SK-N-SH (cell line): Measurements from ENCODE around the gene GMPR.

Source experiments
- CHD2 ChIP-seq: fragments of 150-350 bp; IDR thresholded peaks from 2 replicates; pipeline ENCODE4 v1.6.1; 2018; ENCODE audit warnings: low read length; ENCODE audit not compliant: partially characterized antibody
- POLR2AphosphoS5 ChIP-seq: IDR thresholded peaks from 2 replicates; pipeline ENCODE4 v1.6.1; 2012; ENCODE audit warnings: low read depth, low read length
- RXRA ChIP-seq: IDR thresholded peaks from 2 replicates; pipeline ENCODE4 v1.4.0; 2012; ENCODE audit warnings: low read depth, mild to moderate bottlenecking, borderline replicate concordance
- TAF1 ChIP-seq: IDR thresholded peaks from 2 replicates; pipeline ENCODE4 v1.6.1; 2012; ENCODE audit warnings: low read depth, mild to moderate bottlenecking, low read length, moderate library complexity, borderline replicate concordance
- YY1 ChIP-seq: IDR thresholded peaks from 2 replicates; pipeline ENCODE4 v1.4.0; 2012; ENCODE audit warnings: low read depth, mild to moderate bottlenecking
- TF ChIP-seq, protein P1 (sequence below): fragments of 200-600 bp; sonication (generic); IDR thresholded peaks from 2 replicates; pipeline ENCODE4 v1.6.1; 2017; ENCODE audit warnings: antibody characterized with exemption, mild to moderate bottlenecking, moderate library complexity
- TF ChIP-seq, protein P2 (sequence below): IDR thresholded peaks from 2 replicates; pipeline ENCODE4 v1.6.1; 2012; ENCODE audit warnings: mild to moderate bottlenecking, low read depth, low read length, moderate library complexity
- TF ChIP-seq, protein P3 (sequence below): fragments of 150-350 bp; IDR thresholded peaks from 2 replicates; pipeline ENCODE4 v1.6.1; 2017; ENCODE audit warnings: antibody characterized with exemption, low read length, low read depth, borderline replicate concordance
- TF ChIP-seq, protein P4 (sequence below): IDR thresholded peaks from 2 replicates; pipeline ENCODE4 v1.4.0; 2012; ENCODE audit warnings: low read depth

DNA sequence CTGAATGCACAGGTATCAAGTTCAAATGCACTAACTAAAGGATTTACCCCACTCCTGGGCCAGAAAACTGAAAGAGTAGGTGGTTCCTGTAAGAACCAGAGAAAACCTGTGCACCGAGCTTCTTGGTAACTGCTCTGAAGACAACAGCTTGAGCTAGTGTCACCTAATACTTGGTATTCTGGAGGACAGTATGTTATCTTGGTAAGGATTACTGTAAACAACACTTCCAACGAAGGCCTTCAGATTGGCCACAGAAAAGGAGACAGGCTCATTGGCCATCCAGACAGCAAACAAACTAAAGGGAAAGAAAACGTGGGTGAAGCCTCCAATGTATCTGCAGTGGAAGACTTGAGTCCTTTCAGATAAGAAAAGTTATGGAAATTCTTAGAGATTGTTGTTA is 61.5 kb downstream of the GMPR start:
- TF ChIP-seq, protein P1, sequence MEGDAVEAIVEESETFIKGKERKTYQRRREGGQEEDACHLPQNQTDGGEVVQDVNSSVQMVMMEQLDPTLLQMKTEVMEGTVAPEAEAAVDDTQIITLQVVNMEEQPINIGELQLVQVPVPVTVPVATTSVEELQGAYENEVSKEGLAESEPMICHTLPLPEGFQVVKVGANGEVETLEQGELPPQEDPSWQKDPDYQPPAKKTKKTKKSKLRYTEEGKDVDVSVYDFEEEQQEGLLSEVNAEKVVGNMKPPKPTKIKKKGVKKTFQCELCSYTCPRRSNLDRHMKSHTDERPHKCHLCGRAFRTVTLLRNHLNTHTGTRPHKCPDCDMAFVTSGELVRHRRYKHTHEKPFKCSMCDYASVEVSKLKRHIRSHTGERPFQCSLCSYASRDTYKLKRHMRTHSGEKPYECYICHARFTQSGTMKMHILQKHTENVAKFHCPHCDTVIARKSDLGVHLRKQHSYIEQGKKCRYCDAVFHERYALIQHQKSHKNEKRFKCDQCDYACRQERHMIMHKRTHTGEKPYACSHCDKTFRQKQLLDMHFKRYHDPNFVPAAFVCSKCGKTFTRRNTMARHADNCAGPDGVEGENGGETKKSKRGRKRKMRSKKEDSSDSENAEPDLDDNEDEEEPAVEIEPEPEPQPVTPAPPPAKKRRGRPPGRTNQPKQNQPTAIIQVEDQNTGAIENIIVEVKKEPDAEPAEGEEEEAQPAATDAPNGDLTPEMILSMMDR: no peak
- TF ChIP-seq, protein P2, sequence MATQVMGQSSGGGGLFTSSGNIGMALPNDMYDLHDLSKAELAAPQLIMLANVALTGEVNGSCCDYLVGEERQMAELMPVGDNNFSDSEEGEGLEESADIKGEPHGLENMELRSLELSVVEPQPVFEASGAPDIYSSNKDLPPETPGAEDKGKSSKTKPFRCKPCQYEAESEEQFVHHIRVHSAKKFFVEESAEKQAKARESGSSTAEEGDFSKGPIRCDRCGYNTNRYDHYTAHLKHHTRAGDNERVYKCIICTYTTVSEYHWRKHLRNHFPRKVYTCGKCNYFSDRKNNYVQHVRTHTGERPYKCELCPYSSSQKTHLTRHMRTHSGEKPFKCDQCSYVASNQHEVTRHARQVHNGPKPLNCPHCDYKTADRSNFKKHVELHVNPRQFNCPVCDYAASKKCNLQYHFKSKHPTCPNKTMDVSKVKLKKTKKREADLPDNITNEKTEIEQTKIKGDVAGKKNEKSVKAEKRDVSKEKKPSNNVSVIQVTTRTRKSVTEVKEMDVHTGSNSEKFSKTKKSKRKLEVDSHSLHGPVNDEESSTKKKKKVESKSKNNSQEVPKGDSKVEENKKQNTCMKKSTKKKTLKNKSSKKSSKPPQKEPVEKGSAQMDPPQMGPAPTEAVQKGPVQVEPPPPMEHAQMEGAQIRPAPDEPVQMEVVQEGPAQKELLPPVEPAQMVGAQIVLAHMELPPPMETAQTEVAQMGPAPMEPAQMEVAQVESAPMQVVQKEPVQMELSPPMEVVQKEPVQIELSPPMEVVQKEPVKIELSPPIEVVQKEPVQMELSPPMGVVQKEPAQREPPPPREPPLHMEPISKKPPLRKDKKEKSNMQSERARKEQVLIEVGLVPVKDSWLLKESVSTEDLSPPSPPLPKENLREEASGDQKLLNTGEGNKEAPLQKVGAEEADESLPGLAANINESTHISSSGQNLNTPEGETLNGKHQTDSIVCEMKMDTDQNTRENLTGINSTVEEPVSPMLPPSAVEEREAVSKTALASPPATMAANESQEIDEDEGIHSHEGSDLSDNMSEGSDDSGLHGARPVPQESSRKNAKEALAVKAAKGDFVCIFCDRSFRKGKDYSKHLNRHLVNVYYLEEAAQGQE: no peak
- TF ChIP-seq RXRA (no peak), CHD2 (no peak), TAF1 (no peak), POLR2AphosphoS5 (no peak), YY1 (no peak)
- TF ChIP-seq, protein P3, sequence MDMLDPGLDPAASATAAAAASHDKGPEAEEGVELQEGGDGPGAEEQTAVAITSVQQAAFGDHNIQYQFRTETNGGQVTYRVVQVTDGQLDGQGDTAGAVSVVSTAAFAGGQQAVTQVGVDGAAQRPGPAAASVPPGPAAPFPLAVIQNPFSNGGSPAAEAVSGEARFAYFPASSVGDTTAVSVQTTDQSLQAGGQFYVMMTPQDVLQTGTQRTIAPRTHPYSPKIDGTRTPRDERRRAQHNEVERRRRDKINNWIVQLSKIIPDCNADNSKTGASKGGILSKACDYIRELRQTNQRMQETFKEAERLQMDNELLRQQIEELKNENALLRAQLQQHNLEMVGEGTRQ: no peak
- TF ChIP-seq, protein P4, sequence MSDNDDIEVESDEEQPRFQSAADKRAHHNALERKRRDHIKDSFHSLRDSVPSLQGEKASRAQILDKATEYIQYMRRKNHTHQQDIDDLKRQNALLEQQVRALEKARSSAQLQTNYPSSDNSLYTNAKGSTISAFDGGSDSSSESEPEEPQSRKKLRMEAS: no peak
